Tibial nerve (tissue), 3 donors: ENCODE data around the gene HMGA1.

Source experiments
- POLR2A ChIP-seq, 2 donors: fragments of 450-650 bp; IDR thresholded peaks; one replicate each; pipeline ENCODE4 v1.6.1; 2017; ENCODE audit warnings: antibody characterized with exemption in 2 of 2, mild to moderate bottlenecking in 2 of 2, moderate library complexity in 2 of 2
- TF ChIP-seq, protein P1 (sequence below), 5 experiments: fragments of 200-600 bp in 3 of 5; fragments of 450-650 bp in 2 of 5; sonication (generic) in 3 of 5; IDR thresholded peaks; one replicate each; pipeline ENCODE4 v1.5.1; 2016 to 2019; ENCODE audit warnings: antibody characterized with exemption in 5 of 5, mild to moderate bottlenecking in 3 of 5, moderate library complexity in 2 of 5

DNA sequence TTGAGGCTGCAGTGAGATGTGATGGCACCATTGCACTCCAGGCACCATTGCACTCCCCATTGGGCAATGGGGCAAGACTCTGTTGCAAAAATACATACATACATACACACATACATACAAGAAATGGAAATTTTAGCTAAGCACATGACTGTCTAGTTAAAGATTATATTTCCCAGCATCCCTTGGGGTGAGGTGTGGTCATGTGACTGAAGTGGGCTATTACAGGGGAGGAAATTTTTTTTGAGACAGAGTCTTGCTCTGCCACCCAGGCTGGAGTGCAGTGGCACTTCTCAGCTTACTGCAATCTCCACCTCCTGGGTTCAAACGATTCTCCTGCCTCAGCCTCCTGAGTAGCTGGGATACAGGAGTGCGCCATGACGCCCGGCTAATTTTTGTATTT is 32.0 kb upstream of the HMGA1 start:
- no peak for TF ChIP-seq POLR2A (IDR thresholded peaks at IDR 0.05)
- TF ChIP-seq, protein P1, sequence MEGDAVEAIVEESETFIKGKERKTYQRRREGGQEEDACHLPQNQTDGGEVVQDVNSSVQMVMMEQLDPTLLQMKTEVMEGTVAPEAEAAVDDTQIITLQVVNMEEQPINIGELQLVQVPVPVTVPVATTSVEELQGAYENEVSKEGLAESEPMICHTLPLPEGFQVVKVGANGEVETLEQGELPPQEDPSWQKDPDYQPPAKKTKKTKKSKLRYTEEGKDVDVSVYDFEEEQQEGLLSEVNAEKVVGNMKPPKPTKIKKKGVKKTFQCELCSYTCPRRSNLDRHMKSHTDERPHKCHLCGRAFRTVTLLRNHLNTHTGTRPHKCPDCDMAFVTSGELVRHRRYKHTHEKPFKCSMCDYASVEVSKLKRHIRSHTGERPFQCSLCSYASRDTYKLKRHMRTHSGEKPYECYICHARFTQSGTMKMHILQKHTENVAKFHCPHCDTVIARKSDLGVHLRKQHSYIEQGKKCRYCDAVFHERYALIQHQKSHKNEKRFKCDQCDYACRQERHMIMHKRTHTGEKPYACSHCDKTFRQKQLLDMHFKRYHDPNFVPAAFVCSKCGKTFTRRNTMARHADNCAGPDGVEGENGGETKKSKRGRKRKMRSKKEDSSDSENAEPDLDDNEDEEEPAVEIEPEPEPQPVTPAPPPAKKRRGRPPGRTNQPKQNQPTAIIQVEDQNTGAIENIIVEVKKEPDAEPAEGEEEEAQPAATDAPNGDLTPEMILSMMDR (IDR thresholded peaks at IDR 0.05): no peak
